HG03039 (cell line): Measurements from ENCODE around the gene DSCAM.
"Not testable (repeated sequence)": the region's sequence is repeated elsewhere in the genome, so short reads cannot be mapped to it uniquely, and the experiment has no call there.

ENCODE experiments used
- ATAC-seq: cut with Tn5 transposase; IDR thresholded peaks from one replicate; pipeline ENCODE4 v1.9.1; 2021; ENCODE audit warnings: mild to moderate bottlenecking, moderate library complexity; ENCODE audit not compliant: unreplicated experiment

The DSCAM gene, protein sequence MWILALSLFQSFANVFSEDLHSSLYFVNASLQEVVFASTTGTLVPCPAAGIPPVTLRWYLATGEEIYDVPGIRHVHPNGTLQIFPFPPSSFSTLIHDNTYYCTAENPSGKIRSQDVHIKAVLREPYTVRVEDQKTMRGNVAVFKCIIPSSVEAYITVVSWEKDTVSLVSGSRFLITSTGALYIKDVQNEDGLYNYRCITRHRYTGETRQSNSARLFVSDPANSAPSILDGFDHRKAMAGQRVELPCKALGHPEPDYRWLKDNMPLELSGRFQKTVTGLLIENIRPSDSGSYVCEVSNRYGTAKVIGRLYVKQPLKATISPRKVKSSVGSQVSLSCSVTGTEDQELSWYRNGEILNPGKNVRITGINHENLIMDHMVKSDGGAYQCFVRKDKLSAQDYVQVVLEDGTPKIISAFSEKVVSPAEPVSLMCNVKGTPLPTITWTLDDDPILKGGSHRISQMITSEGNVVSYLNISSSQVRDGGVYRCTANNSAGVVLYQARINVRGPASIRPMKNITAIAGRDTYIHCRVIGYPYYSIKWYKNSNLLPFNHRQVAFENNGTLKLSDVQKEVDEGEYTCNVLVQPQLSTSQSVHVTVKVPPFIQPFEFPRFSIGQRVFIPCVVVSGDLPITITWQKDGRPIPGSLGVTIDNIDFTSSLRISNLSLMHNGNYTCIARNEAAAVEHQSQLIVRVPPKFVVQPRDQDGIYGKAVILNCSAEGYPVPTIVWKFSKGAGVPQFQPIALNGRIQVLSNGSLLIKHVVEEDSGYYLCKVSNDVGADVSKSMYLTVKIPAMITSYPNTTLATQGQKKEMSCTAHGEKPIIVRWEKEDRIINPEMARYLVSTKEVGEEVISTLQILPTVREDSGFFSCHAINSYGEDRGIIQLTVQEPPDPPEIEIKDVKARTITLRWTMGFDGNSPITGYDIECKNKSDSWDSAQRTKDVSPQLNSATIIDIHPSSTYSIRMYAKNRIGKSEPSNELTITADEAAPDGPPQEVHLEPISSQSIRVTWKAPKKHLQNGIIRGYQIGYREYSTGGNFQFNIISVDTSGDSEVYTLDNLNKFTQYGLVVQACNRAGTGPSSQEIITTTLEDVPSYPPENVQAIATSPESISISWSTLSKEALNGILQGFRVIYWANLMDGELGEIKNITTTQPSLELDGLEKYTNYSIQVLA (N-terminal part only)

DNA sequence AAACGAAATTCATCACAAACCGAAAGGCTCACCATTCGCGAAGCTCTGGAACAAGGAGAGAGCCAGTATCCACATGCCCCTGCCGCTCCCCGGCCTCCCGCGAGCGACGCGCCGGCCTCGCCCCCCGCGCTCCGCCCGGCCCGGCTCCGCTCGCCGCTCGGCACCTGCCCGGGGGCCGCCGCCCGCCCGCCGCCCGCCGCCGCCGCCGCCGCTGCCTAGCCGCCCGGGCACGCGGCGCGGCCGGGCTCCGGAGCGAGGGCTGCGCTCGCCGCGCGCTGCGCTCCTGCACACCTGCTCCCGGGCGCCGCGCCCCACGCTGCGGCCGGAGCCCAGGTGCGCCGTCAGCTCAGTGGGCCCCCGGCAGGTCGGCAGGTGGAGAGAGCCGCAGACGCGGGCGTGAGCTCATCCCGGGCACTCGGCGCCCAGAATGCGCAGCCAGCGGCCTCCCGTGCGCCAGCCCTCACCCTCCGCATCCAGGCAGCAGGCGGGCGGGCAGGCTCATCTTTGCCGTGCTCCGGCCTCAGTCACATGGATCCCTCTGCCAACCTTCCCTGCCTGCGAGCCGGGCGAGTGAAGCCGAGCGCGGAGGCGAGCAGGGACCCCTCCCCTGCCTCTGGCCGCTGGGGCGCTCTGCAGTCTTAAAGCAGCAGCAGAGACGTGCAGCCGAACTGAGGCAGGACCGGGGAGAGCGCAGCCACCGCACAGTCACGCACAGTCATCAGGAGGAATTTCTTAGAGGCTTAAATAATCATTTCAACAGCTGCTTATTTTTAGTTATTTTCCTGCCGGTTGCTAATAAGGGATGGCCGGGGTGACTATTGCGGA is at the start of gene DSCAM:
Gene DSCAM, minus strand, starts transcription at position 572 of the 825 bp plus-strand sequence. Its CDS starts 497 bp downstream, at position 75.
- ATAC-seq, result no peak

DNA sequence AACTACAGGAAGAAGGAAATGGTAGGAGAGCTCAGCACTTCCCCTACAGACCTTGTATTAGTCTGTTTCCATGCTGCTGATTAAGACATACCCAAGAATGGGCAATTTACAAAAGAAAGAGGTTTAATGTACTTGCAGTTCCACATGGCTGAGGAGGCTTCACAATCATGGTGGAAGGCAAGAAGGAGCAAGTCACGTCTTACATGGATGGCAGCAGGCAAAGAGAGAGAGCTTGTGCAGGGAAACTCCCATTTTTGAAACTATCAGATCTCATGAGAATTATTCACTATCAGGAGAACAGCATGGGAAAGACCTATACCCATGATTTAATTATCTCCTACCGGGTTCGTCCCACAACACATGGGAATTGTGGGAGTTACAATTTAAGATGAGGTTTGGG is 48.7 kb upstream of the DSCAM start:
- ATAC-seq, result not testable (repeated sequence)

DNA sequence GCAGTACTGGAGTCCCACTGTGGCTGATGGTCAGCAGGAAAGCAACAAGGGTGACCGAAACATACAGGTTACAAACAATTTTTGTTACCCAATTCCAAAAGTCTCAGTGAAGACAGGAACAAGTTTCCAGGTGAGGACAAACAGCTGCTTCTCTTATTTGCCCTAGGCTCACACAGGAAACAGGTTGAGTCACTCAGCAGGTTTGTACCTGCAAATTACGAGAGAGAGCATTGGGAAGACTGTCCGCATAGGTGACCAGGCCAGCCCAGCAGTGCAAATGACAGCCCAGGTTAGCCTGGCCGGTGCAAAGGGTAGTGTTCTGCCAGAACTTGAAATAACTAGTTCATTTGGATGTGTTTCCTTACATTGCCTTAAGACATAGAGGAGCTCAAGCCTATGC is 40.0 kb upstream of the DSCAM start:
- ATAC-seq, result no peak

DNA sequence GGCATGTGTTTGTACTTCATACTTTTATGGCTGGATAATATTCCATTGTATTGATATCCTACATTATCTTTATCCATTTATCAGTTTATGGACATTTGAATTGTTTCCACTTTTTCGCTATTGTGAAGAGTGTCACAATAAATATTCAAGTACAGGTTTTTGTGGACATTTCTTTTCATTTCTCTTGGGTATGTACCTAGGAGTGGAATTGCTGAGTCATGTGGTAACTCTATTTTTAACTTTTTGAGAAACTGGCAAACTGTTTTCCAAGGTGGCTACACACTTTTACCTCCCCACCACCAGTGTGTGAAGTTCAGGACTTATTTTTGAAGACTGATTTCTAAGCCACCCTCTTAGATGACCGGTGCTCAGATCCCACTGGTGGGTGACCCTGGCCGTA is 39.0 kb upstream of the DSCAM start:
- no peak for ATAC-seq

DNA sequence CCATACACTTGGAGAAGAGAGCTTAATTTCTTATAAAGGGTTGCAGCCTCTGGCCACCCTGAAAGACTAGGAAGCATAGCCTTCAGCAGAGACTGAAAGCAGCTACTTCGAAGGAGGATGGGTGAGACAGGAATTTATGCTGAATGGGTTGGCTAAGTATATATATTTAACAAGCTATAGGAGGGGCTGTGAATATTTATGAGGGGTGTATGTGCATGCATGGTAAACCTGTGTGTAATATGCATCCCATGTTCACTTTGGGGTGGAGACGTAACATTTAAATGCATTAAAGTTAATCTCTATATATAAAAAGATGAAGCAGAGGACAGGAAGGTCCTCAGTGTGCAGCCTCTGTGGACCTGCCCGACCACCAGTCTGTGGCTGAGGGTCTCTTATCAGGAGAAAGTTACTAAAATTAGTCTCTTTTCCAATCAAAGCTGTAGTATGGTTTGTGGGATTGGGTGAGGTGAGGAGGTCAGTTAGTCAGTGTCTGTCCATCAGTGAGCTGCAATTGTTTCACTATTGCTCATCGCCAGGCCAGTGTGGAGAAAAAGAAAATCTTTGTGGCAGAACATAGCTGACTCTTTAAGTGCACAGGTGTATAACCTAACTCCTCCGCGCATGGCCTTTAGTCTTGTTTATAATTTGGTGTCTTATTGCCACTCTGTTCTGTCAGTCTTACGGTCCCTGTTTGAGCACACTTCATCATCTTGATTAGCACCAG is 35.4 kb upstream of the DSCAM start:
- ATAC-seq, result no peak

DNA sequence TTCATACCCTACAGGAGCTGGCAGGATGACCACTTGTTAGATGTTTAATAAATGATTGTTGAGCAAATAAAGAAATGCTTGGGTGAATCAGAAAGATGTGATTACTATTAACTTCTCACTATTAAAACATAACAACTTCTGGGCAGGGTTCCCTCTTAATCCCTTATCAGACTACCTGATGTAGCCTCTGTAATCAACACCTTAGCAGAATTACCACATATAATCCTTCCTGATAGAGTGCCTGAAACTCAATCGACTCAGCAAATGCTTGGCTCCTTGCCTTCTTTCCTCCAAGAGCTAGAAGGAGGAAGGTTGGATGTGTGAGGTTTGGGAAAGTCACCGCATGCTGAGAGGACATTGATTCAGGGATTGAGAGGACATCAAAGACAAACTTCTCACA is 34.8 kb upstream of the DSCAM start:
- ATAC-seq, result no peak

DNA sequence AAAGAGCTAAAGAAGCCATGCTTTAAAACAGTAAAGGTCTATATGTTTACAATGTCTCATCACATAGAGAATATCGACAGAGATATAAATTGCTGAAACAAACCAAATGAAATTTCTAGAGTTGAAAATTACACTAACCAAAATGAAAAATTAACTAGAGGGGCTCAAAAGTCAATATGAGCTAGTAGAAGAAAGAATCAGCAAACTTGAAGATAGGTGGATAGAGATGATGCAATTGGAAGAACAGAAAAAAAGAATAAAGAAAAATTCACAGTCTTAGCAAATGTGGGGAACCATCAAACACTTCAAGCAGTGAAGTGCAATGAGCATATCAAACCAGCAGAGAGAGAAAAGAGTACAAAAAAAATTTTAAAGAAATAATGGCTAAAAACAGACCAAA is 24.1 kb upstream of the DSCAM start:
- ATAC-seq, result no peak

DNA sequence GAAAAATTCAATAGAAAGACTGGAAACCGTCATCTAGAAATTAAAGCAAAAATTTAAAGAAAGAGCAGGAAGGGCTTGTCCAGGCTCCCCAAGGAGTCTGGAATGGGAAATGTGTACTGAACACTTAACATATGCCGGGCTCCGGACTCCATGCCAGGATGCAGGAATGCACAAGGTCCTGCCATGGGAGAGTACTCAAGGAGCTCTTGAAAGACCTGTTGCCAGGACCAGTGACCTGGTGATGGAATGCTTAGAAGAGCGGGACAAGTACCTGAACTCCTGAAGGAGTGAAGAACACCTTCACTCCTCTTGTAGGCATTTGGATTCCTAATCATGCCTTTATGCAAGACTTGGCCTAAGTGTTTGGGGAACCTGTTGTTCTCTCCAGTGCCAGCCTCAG is 16.9 kb upstream of the DSCAM start:
- no peak for ATAC-seq

DNA sequence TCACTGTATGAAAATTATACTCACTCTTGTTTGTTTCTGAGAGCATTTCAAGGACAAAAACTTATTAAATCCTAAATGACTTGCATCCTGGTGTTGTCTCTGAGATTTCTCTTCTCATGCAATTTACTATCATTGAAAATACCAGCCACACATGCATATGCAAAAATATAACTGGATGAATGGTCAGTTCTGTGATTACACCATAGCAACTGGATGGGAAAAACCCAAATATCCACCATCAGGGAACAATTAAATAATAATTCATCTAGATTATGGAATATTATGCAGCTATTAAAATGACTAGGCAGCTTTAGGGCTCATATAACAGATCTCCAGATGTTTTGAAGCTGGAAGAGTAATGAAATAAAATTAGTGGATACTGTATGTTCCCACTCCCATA is 11.6 kb upstream of the DSCAM start:
- no peak for ATAC-seq

DNA sequence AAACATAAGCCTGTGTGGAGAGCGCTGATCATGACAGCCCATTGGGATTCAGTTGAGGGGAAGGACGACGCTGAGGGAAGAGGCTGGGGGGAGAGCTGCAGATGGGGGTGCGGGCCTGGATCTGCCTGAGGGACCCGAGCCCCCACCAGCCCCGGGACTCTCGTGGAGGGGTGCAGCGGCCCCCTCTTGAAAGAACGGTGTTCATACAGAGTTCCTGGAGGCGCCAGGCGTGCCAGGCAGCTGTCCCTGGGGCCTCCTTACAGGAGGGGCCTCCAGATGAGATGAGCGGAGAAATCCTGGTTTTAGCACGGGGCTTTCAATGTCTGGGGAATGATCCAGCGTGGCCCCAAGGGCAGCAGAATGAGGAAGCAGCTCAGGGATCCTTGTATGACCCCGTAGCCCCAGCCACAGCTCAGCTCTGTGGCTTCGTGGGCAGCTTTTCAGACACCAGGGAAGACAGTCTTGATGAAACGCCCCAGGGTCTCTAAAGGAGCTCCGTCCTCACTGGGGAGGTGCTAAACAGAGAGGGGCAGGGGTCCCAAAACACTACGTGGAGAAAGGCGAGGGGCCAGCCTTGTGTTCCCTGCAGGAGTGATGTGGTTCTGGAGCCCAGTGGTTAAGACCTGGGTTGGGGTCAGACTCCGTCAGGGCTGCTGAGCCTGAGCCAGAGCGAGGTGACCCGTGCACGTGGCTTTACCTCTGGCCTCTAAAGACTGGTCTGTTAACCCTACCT is 7.2 kb upstream of the DSCAM start:
- no peak for ATAC-seq

DNA sequence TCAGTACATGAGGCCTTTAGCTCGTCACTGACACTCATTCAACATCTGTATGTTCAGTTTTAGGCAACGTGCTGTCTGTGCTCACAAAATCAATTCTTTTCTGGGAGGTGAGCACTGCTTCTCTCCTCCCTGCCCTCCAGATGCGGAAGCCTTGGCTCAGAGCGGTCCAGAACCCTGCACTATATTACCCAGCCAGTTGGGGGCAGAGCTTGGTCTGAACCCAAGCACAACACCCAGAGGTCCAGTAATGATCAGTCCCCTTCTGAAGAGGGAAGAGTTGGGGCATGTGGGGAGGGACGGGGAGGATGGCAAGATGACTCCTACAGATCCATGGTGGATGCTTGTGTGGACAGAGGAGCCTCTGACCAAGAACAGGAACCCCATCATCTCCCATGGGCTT is 5.6 kb upstream of the DSCAM start:
- no peak for ATAC-seq

DNA sequence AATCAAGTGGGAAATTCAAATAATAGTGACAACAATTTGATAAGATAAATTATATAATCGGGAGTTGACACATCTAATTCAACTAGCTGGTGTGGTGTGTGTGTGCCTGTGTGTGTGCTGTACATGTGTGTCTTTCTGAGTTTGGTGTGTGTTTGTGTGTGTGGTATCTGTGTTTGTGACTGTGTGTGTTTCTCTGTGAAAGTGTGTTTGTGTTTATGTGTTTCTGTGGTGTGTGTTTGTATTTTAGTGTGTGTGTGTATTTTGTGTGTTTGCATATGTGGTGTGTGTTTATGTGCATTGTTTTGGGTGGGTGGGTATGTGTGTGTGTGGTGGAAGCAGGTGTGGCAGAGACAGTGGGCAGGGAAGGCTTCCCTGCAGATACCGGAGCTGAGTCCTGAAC is 4.8 kb upstream of the DSCAM start:
- no peak for ATAC-seq

DNA sequence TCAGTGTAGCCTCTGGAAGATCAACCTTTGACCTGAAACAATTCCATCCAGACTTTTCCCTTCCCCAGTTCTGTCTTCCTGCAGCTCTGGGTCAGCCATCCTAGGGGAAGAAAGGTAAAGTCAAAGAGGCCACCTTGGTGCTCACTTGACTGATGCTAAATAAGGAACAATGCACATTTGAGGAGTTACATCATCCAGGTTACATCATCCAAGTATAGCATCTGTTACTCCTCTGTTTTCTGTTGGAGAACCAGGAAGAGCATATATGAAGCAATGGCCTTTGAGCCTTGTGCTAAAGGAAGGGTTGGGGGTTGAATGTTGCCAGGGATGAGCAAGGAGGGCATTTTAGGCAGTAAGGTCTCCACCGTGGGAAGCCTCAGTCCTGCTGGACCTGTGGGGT is 3.1 kb upstream of the DSCAM start:
- no peak for ATAC-seq

DNA sequence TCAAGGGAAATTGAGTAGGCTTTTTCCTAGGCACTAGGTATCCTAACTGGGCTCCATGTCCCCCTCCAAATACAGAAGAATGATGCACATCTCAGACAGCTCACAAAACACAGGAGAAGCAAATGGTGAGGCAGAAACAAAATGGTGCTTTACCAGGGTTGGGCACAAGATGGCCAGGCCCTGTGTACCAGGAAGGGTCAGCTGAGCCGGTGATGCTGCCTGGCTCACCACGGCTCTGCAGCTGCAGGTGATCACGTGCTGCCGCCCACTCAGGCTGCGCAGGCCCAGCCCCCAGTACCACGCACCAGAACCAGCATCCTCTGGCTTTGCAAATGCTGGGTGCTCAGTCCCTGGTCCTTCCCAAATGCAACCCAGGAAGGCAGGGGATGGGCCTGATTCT is 993 bp upstream of the DSCAM start:
- no peak for ATAC-seq

DNA sequence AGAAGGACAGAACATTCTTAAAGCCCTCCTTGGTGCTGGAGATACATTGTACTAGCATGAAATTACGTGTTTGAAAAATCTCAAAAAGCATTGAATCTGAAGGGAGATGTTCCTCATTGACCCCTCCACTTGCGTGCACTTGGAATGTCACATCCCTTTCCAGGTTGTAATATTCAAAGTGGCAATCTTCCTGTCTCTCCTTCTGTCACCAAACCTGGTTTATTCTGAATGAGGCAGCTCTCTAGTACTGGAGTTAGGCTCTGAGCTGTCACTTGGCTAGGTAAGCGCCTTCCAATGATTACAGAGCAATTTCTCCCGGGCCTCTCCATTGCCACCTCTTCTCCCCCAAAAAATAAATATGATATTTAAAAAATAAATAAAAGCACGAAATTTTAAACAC is 855 bp downstream of the DSCAM start:
- no peak for ATAC-seq

DNA sequence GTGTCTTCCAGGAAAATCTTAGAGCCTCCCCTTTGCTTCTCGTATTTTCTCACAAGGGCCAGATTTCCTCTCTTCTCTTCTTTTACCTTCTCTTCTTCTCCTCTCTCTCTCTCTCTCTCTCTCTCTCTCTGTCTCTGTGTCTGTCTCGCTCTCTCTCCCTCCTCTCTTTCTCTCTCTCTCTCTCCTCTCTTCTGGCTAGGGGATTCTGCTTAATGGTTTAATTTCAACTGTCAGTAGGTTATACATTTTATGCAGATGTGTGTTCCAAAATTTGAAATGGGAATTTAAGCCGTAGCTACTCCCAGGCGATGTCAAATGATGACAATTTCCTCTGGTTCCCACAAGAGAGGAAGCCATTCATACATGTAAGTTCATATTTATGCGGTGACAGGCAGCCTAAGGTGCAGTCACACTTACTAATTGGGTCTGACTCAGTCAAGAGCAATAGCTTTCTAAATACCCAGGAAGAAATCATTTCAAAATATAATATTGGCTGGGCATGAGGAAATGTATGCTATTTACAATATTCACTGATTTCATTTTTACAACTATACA is 1.4 kb downstream of the DSCAM start:
- no peak for ATAC-seq

DNA sequence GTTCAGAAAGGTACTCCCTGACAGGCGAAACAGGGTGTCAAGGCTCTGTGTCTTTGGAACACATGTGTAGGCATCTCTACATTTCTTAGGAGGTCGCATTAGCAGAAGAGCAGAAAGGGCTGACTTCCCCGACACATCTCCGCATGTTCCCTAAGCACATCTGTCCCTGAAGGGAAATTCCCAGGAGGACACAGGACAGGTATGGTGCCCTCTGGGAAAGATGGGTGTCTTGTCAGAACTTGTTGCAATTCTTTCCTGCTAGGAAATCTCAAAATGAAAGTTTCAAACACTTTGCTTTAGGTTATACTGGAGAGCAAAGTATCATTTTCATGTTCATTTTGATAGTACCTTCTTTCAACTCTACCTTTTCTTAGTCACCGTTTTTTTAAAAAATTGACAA is 2.0 kb downstream of the DSCAM start:
- no peak for ATAC-seq

DNA sequence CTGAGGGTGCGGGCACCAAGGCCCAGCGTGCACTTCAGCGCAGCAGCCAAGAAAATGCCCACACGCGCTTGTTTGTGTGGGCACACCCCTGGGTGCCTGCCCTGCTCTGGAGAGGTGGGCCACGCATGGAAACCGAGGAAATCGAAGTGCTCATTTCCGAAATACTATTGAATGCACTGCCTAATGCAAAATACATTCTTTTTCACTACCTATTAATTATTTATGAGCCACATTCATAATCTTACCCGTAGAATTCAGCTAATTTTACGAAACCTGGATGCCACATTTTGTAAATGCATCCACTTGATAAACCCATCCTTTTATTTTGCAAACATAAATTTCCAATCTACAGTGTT is 4.8 kb downstream of the DSCAM start:
- ATAC-seq, result no peak

DNA sequence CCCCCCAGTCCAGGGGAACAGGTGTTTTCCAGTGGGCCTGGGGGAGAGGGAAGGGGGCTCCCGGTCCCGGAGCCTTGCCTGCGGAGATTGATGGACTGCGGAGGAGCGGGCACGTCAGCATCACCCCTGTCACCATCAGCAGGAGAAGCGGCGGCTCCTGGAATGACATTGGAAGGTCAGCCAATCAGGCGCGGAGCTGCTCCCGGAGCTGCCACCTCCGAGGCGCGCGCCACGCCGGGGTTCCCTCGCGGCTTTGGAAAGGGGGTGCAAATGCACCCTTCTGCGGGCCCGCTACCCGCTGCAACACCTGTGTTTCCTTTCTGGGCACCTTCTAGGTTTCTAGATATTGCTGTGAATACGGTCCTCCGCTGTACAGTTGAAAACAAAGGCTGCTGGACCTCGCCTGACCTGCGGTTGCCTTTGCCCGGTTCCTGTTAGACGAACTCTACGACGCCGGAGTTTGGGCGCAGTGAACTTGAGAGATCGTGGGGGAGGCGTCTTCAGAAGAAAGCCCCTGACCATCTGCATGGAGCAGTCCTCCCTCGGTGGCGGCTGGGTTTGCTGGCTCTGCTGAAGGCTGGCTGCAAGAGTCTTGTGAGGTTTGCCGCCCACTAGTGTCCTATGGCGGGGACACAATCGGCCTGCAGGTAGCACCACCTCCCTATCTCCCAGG is 5.3 kb downstream of the DSCAM start:
- ATAC-seq, result no peak
